HepG2 (cell line): ENCODE measurements around the gene MTFR1L. TPM values are rescaled to one million over a fixed set of nuclear protein-coding genes. Genes with fewer than 3 reads are reported as not detected.

Experiments
- ATF2 ChIP-seq: sonication (generic); formaldehyde crosslinking; IDR thresholded peaks from 2 replicates; pipeline ENCODE4 v1.4.0; 2020; ENCODE audit warnings: missing genetic modification reagents
- BCLAF1 ChIP-seq: fragments of 450-650 bp; IDR thresholded peaks from 2 replicates; pipeline ENCODE4 v1.6.1; 2017; ENCODE audit warnings: mild to moderate bottlenecking
- ERF ChIP-seq: IDR thresholded peaks from 2 replicates; pipeline ENCODE4 v1.6.1; 2018; ENCODE audit warnings: missing biosample characterization, missing genetic modification reagents
- GABPB1 ChIP-seq: IDR thresholded peaks from 2 replicates; pipeline ENCODE4 v1.6.1; 2016; ENCODE audit warnings: mild to moderate bottlenecking, missing genetic modification reagents, moderate library complexity, missing compliant biosample characterization
- GMEB1 ChIP-seq: sonication (generic); formaldehyde crosslinking; IDR thresholded peaks from 2 replicates; pipeline ENCODE4 v1.5.1; 2020; ENCODE audit warnings: missing genetic modification reagents, mild to moderate bottlenecking, borderline replicate concordance
- IKZF5 ChIP-seq: IDR thresholded peaks from 2 replicates; pipeline ENCODE4 v1.6.1; 2018; ENCODE audit warnings: missing genetic modification reagents, mild to moderate bottlenecking, missing compliant biosample characterization
- PAX8 ChIP-seq: sonication (generic); formaldehyde crosslinking; IDR thresholded peaks from 2 replicates; pipeline ENCODE4 v1.8.0; 2022; ENCODE audit warnings: mild to moderate bottlenecking, missing genetic modification reagents, borderline replicate concordance
- TBX2 ChIP-seq: sonication (generic); formaldehyde crosslinking; IDR thresholded peaks from 2 replicates; pipeline ENCODE4 v1.5.0; 2020; ENCODE audit warnings: missing genetic modification reagents, mild to moderate bottlenecking, borderline replicate concordance
- TOPORS ChIP-seq: sonication (generic); formaldehyde crosslinking; IDR thresholded peaks from 2 replicates; pipeline ENCODE4 v1.8.0; 2023; ENCODE audit warnings: mild to moderate bottlenecking, missing genetic modification reagents
- ZBTB7B ChIP-seq: sonication (generic); formaldehyde crosslinking; IDR thresholded peaks from 2 replicates; pipeline ENCODE4 v1.4.0; 2020; ENCODE audit warnings: missing genetic modification reagents
- ZNF275 ChIP-seq: sonication (generic); formaldehyde crosslinking; IDR thresholded peaks from 2 replicates; pipeline ENCODE4 v1.8.0; 2022; ENCODE audit warnings: missing genetic modification reagents, mild to moderate bottlenecking, inconsistent platforms, borderline replicate concordance
- ZNF577 ChIP-seq: sonication (generic); formaldehyde crosslinking; IDR thresholded peaks from 2 replicates; pipeline ENCODE4 v1.4.0; 2020; ENCODE audit warnings: mild to moderate bottlenecking, low read depth, missing genetic modification reagents, borderline replicate concordance
- ZNF629 ChIP-seq: sonication (generic); formaldehyde crosslinking; conservative IDR thresholded peaks from 2 replicates; pipeline ENCODE4 v1.5.0; 2020; ENCODE audit warnings: missing genetic modification reagents
- ZNF687 ChIP-seq: sonication (generic); formaldehyde crosslinking; IDR thresholded peaks from 2 replicates; pipeline ENCODE4 v1.5.1; 2020; ENCODE audit warnings: mild to moderate bottlenecking, missing genetic modification reagents, moderate library complexity
- polyA plus RNA-seq, 8 experiments: library from polyadenylated mRNA; depleted of rRNA in 3 of 8; stranded (reverse) in 7 of 8; unstranded in 1 of 8; fragments of >200 nt; fragmentation: Illumina TruSeq in 4 of 8; extraction: Trizol in 4 of 8; gene quantifications; 2 replicates each; pipeline versions ENCODE4 v1.2.1 to v1.2.3, GENCODE V29; 2011 to 2016; ENCODE audit warnings: low read depth in 4 of 8, missing spikeins in 1 of 8, mixed read lengths in 1 of 8; ENCODE audit not compliant: insufficient read depth in 1 of 8
- total RNA-seq, 5 experiments: library from RNA; depleted of rRNA; stranded (reverse); fragments of >200 nt; fragmentation: Illumina TruSeq; extraction: Trizol; gene quantifications; 2 replicates each; pipeline ENCODE4 v1.2.3, GENCODE V29; 2016; ENCODE audit warnings: low read depth in 1 of 5

Gene MTFR1L
- total and polyA plus RNA-seq, 2 of the 13 experiments (the other 11 are each of a cell fraction or from before 2014, with no cell fraction given): 38.0 to 55.7 TPM

GRCh38 chr1:25875856-25876692 lies 56.3 kb downstream of the MTFR1L start (continued):
- TF ChIP-seq BCLAF1: no peak
- TF ChIP-seq ERF (CRISPR knock-in tag): no peak
- 0 out of 2 replicates have a peak, but pooled peaks have one; percentile 4 for TF ChIP-seq PAX8 (CRISPR knock-in tag)
- TF ChIP-seq GMEB1 (CRISPR knock-in tag): peak; percentile 1; the same call in 1 of the 2 replicates
- 0 out of 2 replicates have a peak, but pooled peaks have one; percentile 13 for TF ChIP-seq GABPB1 (CRISPR knock-in tag)
- TF ChIP-seq IKZF5 (CRISPR knock-in tag): no peak; the same call in 1 of the 2 replicates
- no peak for TF ChIP-seq TOPORS (CRISPR knock-in tag)
- no peak for TF ChIP-seq ZNF275 (CRISPR knock-in tag)
- peak; percentile 46 for TF ChIP-seq TBX2
- 0 out of 2 replicates have a peak, but pooled peaks have one; percentile 6 for TF ChIP-seq ATF2 (CRISPR knock-in tag)
- TF ChIP-seq ZNF577 (CRISPR knock-in tag): no peak
- peak; percentile 5; the same call in 1 of the 2 replicates for TF ChIP-seq ZBTB7B (CRISPR knock-in tag)
- 0 out of 2 replicates have a peak, but pooled peaks have one; percentile 0 for TF ChIP-seq ZNF629 (CRISPR knock-in tag)
- TF ChIP-seq ZNF687 (CRISPR knock-in tag): peak; percentile 49
